ENCODE data around the gene EXOC3L4. TPM values are rescaled to one million over a fixed set of nuclear protein-coding genes. Genes with fewer than 3 reads are reported as not detected.

EXOC3L4 gene
- polyA plus RNA-seq, 1 donor from 2014 or later, result not detected

DNA sequence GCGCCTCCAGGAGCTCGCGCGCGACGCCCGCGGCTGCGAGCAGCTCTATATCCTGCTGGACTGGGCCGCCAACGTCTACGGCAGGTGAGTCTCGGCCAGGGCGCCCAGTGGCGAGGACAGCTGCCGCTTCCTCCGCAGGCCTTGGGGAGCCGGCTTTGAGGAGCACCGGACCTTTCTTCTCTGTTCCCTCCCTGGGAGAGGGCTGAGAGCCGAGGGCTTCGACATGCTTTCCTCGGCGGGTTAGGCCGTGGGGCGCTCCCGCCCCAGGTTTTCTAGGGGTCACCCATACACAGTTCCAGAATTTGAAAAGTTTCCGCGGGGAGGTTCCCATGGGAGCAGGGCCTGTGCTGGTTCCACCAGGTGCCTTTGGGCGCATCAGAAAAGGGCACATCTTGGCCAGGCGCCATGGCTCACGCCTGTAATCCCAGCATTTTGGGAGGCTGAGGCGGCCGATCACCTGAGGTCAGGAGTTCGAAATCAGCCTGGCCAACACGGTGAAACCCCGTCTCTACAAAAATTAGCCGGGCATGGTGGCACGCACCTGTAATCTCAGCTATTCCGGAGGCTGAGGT, 8.2 kb downstream of the EXOC3L4 start:
- H3K36me3 ChIP-seq (ENCODE audit: insufficient read depth, low read length), result no peaks in the 10 kb centered on the region
- no peak overlapping the region for H2AFZ ChIP-seq (ENCODE audit: low read depth, low read length)
- H3K9me2 ChIP-seq (ENCODE audit: insufficient read depth, low read length), result no peaks in the 10 kb centered on the region
- no peak overlapping the region for H3K27ac ChIP-seq (ENCODE audit: low read length)
- TF ChIP-seq, protein P1, sequence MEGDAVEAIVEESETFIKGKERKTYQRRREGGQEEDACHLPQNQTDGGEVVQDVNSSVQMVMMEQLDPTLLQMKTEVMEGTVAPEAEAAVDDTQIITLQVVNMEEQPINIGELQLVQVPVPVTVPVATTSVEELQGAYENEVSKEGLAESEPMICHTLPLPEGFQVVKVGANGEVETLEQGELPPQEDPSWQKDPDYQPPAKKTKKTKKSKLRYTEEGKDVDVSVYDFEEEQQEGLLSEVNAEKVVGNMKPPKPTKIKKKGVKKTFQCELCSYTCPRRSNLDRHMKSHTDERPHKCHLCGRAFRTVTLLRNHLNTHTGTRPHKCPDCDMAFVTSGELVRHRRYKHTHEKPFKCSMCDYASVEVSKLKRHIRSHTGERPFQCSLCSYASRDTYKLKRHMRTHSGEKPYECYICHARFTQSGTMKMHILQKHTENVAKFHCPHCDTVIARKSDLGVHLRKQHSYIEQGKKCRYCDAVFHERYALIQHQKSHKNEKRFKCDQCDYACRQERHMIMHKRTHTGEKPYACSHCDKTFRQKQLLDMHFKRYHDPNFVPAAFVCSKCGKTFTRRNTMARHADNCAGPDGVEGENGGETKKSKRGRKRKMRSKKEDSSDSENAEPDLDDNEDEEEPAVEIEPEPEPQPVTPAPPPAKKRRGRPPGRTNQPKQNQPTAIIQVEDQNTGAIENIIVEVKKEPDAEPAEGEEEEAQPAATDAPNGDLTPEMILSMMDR (IDR thresholded peaks at IDR 0.05; ENCODE audit: poor library complexity, severe bottlenecking), result no peak
- TF ChIP-seq EP300 (conservative IDR thresholded peaks at IDR 0.05; ENCODE audit: poor library complexity, severe bottlenecking) (no peak), POLR2AphosphoS5 (IDR thresholded peaks at IDR 0.05) (no peak), MXI1 (conservative IDR thresholded peaks at IDR 0.05; ENCODE audit: poor library complexity, severe bottlenecking) (no peak), SMC3 (conservative IDR thresholded peaks at IDR 0.05; ENCODE audit: poor library complexity) (no peak), RAD21 (conservative IDR thresholded peaks at IDR 0.05) (no peak), EZH2 (IDR thresholded peaks at IDR 0.05; ENCODE audit: borderline replicate concordance, insufficient read depth, low read length, poor library complexity, severe bottlenecking) (no peak), TAF1 (IDR thresholded peaks at IDR 0.05; ENCODE audit: low read depth) (no peak)
- TF ChIP-seq, protein P2, sequence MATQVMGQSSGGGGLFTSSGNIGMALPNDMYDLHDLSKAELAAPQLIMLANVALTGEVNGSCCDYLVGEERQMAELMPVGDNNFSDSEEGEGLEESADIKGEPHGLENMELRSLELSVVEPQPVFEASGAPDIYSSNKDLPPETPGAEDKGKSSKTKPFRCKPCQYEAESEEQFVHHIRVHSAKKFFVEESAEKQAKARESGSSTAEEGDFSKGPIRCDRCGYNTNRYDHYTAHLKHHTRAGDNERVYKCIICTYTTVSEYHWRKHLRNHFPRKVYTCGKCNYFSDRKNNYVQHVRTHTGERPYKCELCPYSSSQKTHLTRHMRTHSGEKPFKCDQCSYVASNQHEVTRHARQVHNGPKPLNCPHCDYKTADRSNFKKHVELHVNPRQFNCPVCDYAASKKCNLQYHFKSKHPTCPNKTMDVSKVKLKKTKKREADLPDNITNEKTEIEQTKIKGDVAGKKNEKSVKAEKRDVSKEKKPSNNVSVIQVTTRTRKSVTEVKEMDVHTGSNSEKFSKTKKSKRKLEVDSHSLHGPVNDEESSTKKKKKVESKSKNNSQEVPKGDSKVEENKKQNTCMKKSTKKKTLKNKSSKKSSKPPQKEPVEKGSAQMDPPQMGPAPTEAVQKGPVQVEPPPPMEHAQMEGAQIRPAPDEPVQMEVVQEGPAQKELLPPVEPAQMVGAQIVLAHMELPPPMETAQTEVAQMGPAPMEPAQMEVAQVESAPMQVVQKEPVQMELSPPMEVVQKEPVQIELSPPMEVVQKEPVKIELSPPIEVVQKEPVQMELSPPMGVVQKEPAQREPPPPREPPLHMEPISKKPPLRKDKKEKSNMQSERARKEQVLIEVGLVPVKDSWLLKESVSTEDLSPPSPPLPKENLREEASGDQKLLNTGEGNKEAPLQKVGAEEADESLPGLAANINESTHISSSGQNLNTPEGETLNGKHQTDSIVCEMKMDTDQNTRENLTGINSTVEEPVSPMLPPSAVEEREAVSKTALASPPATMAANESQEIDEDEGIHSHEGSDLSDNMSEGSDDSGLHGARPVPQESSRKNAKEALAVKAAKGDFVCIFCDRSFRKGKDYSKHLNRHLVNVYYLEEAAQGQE (IDR thresholded peaks at IDR 0.05; ENCODE audit: borderline replicate concordance), result no peak
- no peaks in the 10 kb centered on the region for H3K79me2 ChIP-seq (replicated peaks; ENCODE audit: insufficient read depth, low read length)
- no peaks in the 10 kb centered on the region for H3K9me3 ChIP-seq (ENCODE audit: low read length)
- no peaks in the 10 kb centered on the region for H4K20me1 ChIP-seq (ENCODE audit: insufficient read depth)
- no peak overlapping the region for H3K4me3 ChIP-seq (ENCODE audit: low read length)
- no peak overlapping the region for H3K4me2 ChIP-seq (ENCODE audit: low read length)
- H3F3A ChIP-seq (ENCODE audit: insufficient read depth, low read length, poor library complexity, severe bottlenecking), result no peaks in the 10 kb centered on the region
- no peak overlapping the region for H3K9ac ChIP-seq (ENCODE audit: low read length)
- peaks cover 38% of the 10 kb centered on the region for H3K27me3 ChIP-seq (ENCODE audit: insufficient read depth, low read depth, low read length)

DNA sequence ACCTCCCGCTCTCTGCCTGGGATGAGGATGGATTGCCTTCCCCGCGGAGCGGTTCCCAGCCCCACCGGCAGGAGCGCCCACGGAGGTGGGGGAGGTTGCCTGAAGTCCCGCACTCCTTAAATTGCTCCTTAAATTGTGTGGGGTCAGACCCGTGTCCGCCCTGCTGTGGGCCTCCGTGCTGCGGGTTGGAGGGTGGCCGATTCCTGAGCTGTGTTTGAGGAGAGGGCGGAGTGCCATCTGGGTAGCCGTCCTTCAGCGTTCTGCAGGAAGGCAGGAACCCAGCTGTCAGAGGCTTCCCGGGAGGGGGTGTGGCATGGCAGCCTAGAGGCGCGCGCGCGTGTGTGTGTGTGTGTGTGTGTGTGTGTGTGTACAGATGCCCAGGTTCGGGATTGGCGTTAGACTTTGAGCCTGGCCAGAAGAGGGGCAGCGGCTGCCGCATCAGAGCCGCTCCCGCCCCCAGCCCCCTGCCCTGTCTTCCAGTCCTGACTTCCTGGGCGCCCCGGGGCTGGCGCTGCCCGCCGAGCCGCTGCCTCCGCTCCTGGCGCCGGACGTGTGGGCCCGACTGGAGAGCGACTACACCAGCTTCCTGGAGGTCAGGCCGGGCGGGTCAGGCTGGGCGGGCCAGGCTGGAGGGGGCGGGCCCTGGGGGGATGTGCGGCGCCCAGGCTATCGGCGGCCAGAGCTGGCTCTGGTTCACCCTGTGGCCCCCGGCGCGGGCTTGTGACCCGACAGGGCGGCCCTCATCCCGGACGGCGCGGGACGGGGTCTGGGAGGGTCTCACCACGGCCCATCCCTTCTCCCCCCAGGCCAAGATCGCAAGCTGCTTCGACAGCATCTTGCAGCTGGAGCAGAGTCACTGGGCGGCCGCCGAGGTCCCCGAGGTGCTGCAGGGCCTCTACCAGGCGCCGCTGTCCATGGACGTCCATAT, 9.2 kb downstream of the EXOC3L4 start:
- Histone ChIP-seq H3K4me3 (ENCODE audit: low read length) (no peak overlapping the region), H3F3A (ENCODE audit: insufficient read depth, low read length, poor library complexity, severe bottlenecking) (no peaks in the 10 kb centered on the region), H4K20me1 (ENCODE audit: insufficient read depth) (no peaks in the 10 kb centered on the region), H3K36me3 (ENCODE audit: insufficient read depth, low read length) (no peaks in the 10 kb centered on the region), H3K9me3 (ENCODE audit: low read length) (no peaks in the 10 kb centered on the region), H3K27me3 (ENCODE audit: insufficient read depth, low read depth, low read length) (peaks cover 38% of the 10 kb centered on the region), H3K9ac (ENCODE audit: low read length) (no peak overlapping the region), H3K27ac (ENCODE audit: low read length) (no peak overlapping the region), H3K4me2 (ENCODE audit: low read length) (no peak overlapping the region), H3K79me2 (replicated peaks; ENCODE audit: insufficient read depth, low read length) (no peaks in the 10 kb centered on the region), H2AFZ (ENCODE audit: low read depth, low read length) (no peak overlapping the region), H3K9me2 (ENCODE audit: insufficient read depth, low read length) (no peaks in the 10 kb centered on the region)
- TF ChIP-seq POLR2AphosphoS5 (IDR thresholded peaks at IDR 0.05) (no peak), RAD21 (conservative IDR thresholded peaks at IDR 0.05) (no peak), EZH2 (IDR thresholded peaks at IDR 0.05; ENCODE audit: borderline replicate concordance, insufficient read depth, low read length, poor library complexity, severe bottlenecking) (no peak), MXI1 (conservative IDR thresholded peaks at IDR 0.05; ENCODE audit: poor library complexity, severe bottlenecking) (no peak), EP300 (conservative IDR thresholded peaks at IDR 0.05; ENCODE audit: poor library complexity, severe bottlenecking) (no peak), SMC3 (conservative IDR thresholded peaks at IDR 0.05; ENCODE audit: poor library complexity) (no peak), TAF1 (IDR thresholded peaks at IDR 0.05; ENCODE audit: low read depth) (no peak)
- TF ChIP-seq, protein P1 (IDR thresholded peaks at IDR 0.05; ENCODE audit: poor library complexity, severe bottlenecking), result no peak
- TF ChIP-seq, protein P2 (IDR thresholded peaks at IDR 0.05; ENCODE audit: borderline replicate concordance), result no peak

Data from neural cell (in vitro differentiated cells).